Neuronal stem cell (in vitro differentiated cells): ENCODE measurements around the gene LILRA6.

Source experiments
- DNase-seq: peaks from one replicate; pipeline ENCODE4 v3.0.0-alpha.2; 2013; ENCODE audit warnings: low spot score
- H2AFZ ChIP-seq: one replicate; pipeline ENCODE4 v1.6.1; 2013; ENCODE audit warnings: mild to moderate bottlenecking, low read length, inconsistent platforms
- H2AK5ac ChIP-seq: 2 replicates; pipeline ENCODE4 v1.6.1; 2013; ENCODE audit warnings: low read depth, mild to moderate bottlenecking, inconsistent platforms, low read length, moderate library complexity, mixed read lengths
- H2BK120ac ChIP-seq: 2 replicates; pipeline ENCODE4 v1.6.1; 2013; ENCODE audit warnings: low read depth, mild to moderate bottlenecking, inconsistent platforms, low read length, moderate library complexity, mixed read lengths
- H2BK12ac ChIP-seq: one replicate; pipeline ENCODE4 v1.6.1; 2013; ENCODE audit warnings: low read length, inconsistent platforms
- H2BK15ac ChIP-seq: 2 replicates; pipeline ENCODE4 v1.6.1; 2013; ENCODE audit warnings: mild to moderate bottlenecking, low read length, inconsistent platforms, mixed read lengths
- H2BK5ac ChIP-seq: one replicate; pipeline ENCODE4 v1.6.1; 2013; ENCODE audit warnings: inconsistent platforms, mild to moderate bottlenecking, low read length, moderate library complexity
- H3K14ac ChIP-seq: one replicate; pipeline ENCODE4 v1.6.1; 2013; ENCODE audit warnings: low read length, inconsistent platforms
- H3K18ac ChIP-seq: 2 replicates; pipeline ENCODE4 v1.6.1; 2013; ENCODE audit warnings: low read length, inconsistent platforms
- H3K23ac ChIP-seq: 2 replicates; pipeline ENCODE4 v1.6.1; 2013; ENCODE audit warnings: low read depth, mild to moderate bottlenecking, mixed read lengths, low read length, inconsistent platforms; ENCODE audit not compliant: poor library complexity
- H3K27ac ChIP-seq: replicated peaks from 3 replicates; pipeline ENCODE4 v1.5.1; 2013; ENCODE audit warnings: low read length, inconsistent platforms
- H3K27me3 ChIP-seq, 3 experiments: 2 replicates each; pipeline ENCODE4 v1.6.1; 2013; ENCODE audit warnings: low read length in 3 of 3, mild to moderate bottlenecking in 2 of 3, inconsistent platforms in 1 of 3, low read depth in 1 of 3, mixed read lengths in 1 of 3, moderate library complexity in 1 of 3; ENCODE audit not compliant: control insufficient read depth in 3 of 3, insufficient read depth in 3 of 3
- H3K36me3 ChIP-seq, 2 donors: replicated peaks in 1 of 2; 2 replicates each; pipeline ENCODE4 v1.6.1; 2013; ENCODE audit warnings: low read length in 2 of 2; ENCODE audit not compliant: control insufficient read depth in 2 of 2, insufficient read depth in 2 of 2
- H3K4ac ChIP-seq: 2 replicates; pipeline ENCODE4 v1.6.1; 2013; ENCODE audit warnings: inconsistent platforms, mild to moderate bottlenecking, low read length, moderate library complexity
- H3K4me1 ChIP-seq, 2 donors: 1 replicate in 1 of 2; 2 replicates in 1 of 2; pipeline ENCODE4 v1.6.1; 2013; ENCODE audit warnings: low read length in 2 of 2, low read depth in 1 of 2; ENCODE audit not compliant: control insufficient read depth in 2 of 2, insufficient read depth in 1 of 2
- H3K4me2 ChIP-seq: one replicate; pipeline ENCODE4 v1.6.1; 2013; ENCODE audit warnings: mild to moderate bottlenecking, low read length, inconsistent platforms; ENCODE audit not compliant: insufficient read depth, poor library complexity, severe bottlenecking
- H3K4me3 ChIP-seq, 2 donors: 2 replicates each; pipeline ENCODE4 v1.5.1; 2013; ENCODE audit warnings: low read length in 2 of 2, mild to moderate bottlenecking in 2 of 2, inconsistent platforms in 1 of 2, moderate library complexity in 1 of 2
- H3K79me1 ChIP-seq: one replicate; pipeline ENCODE4 v1.6.1; 2013; ENCODE audit warnings: low read depth, mild to moderate bottlenecking, inconsistent platforms, low read length, moderate library complexity
- H3K9ac ChIP-seq: one replicate; pipeline ENCODE4 v1.6.1; 2013; ENCODE audit warnings: mild to moderate bottlenecking, low read depth, low read length, inconsistent platforms; ENCODE audit not compliant: poor library complexity
- H3K9me3 ChIP-seq, 2 donors: replicated peaks in 1 of 2; 2 replicates each; pipeline versions ENCODE3 to v1.6.1; 2013; ENCODE audit warnings: low read length in 2 of 2, mild to moderate bottlenecking in 2 of 2, inconsistent platforms in 1 of 2, low read depth in 1 of 2, mixed read lengths in 1 of 2, moderate library complexity in 1 of 2; ENCODE audit not compliant: control insufficient read depth in 2 of 2, insufficient read depth in 1 of 2
- H4K8ac ChIP-seq: one replicate; pipeline ENCODE4 v1.6.1; 2013; ENCODE audit warnings: low read depth, mild to moderate bottlenecking, inconsistent platforms, low read length, moderate library complexity
- H4K91ac ChIP-seq: one replicate; pipeline ENCODE4 v1.6.1; 2013; ENCODE audit warnings: low read length, low read depth, mild to moderate bottlenecking, inconsistent platforms; ENCODE audit not compliant: poor library complexity
- WGBS, 2 donors: extraction: QIAGEN DNeasy Blood & Tissue Kit; methylation state at CpG; one replicate each; pipeline ENCODE4 v1.1.7; 2013; ENCODE audit warnings: missing lambda C conversion rate in 2 of 2, mixed read lengths in 1 of 2; ENCODE audit not compliant: insufficient read length in 2 of 2, insufficient replicate concordance in 1 of 2; ENCODE audit errors: extremely low coverage in 2 of 2; 5-methylcytosine and 5-hydroxymethylcytosine counted together

The LILRA6 gene

GRCh38 chr19:54254195-54254906 is 11.8 kb upstream of the LILRA6 start:
- no peak for DNase-seq
- H3K27ac ChIP-seq: no peak overlapping the region
- no peak overlapping the region for H2AK5ac ChIP-seq
- H4K91ac ChIP-seq: no peak overlapping the region
- no peak overlapping the region for H2AFZ ChIP-seq
- H3K4ac ChIP-seq: no peak overlapping the region
- no CpG with 5 or more reads among the region's 17 CpGs for WGBS, 2 donors
- H3K14ac ChIP-seq: peak overlapping the region; percentile 71
- H4K8ac ChIP-seq: no peak overlapping the region
- H3K18ac ChIP-seq: peak overlapping the region; percentile 58
- H3K36me3 ChIP-seq: no peaks in the 10 kb centered on the region
- H3K23ac ChIP-seq: no peak overlapping the region
- H3K79me1 ChIP-seq: no peaks in the 10 kb centered on the region
- H2BK12ac ChIP-seq: no peak overlapping the region
- peaks cover 0 to 44% (median 2%) of the 10 kb centered on the region in 3 experiments for H3K27me3 ChIP-seq
- H2BK120ac ChIP-seq: no peak overlapping the region
- no peaks in the 10 kb centered on the region for H3K9me3 ChIP-seq
- no peak overlapping the region for H2BK5ac ChIP-seq
- no peak overlapping the region for H2BK15ac ChIP-seq
- H3K4me2 ChIP-seq: no peak overlapping the region
- no peak overlapping the region for H3K4me3 ChIP-seq
- no peak overlapping the region for H3K9ac ChIP-seq
- H3K4me1 ChIP-seq: no peaks in the 10 kb centered on the region

- no peak overlapping the region for H2BK12ac ChIP-seq
- H3K79me1 ChIP-seq: no peaks in the 10 kb centered on the region
- H3K18ac ChIP-seq: peak overlapping the region; percentile 48
- peak overlapping the region; percentile 83 for H2AK5ac ChIP-seq
- H3K27me3 ChIP-seq: peaks cover 0 to 44% (median 2%) of the 10 kb centered on the region in 3 experiments
- H3K4me2 ChIP-seq: no peak overlapping the region
- peak overlapping the region; percentile 81 for H2BK15ac ChIP-seq
- no peaks in the 10 kb centered on the region for H3K9me3 ChIP-seq
- H3K23ac ChIP-seq: no peak overlapping the region
- H4K8ac ChIP-seq: no peak overlapping the region
- no peak overlapping the region for H3K4ac ChIP-seq
- H2AFZ ChIP-seq: no peak overlapping the region
- WGBS, 2 donors: no CpG with 5 or more reads among the region's 23 CpGs
- H4K91ac ChIP-seq: no peak overlapping the region
- no peak overlapping the region for H3K9ac ChIP-seq
- H3K4me1 ChIP-seq: no peaks in the 10 kb centered on the region
- H3K4me3 ChIP-seq: no peak overlapping the region
- H2BK5ac ChIP-seq: peak overlapping the region; percentile 53
- no peak for DNase-seq
- no peaks in the 10 kb centered on the region for H3K36me3 ChIP-seq
- H2BK120ac ChIP-seq: peak overlapping the region; percentile 54
- no peak overlapping the region for H3K27ac ChIP-seq
- H3K14ac ChIP-seq: no peak overlapping the region
Measured at GRCh38 chr19:54253331-54254194, 11.0 kb upstream of the LILRA6 start.

GRCh38 chr19:54252845-54253244 is 10.3 kb upstream of the LILRA6 start:
- no peak overlapping the region for H4K91ac ChIP-seq
- no peak overlapping the region for H2AK5ac ChIP-seq
- H3K27ac ChIP-seq: no peak overlapping the region
- no peak for DNase-seq
- no CpG with 5 or more reads among the region's 11 CpGs for WGBS, 2 donors
- H2AFZ ChIP-seq: no peak overlapping the region
- H3K4me1 ChIP-seq: no peaks in the 10 kb centered on the region
- peak overlapping the region; percentile 71 for H2BK15ac ChIP-seq
- no peaks in the 10 kb centered on the region for H3K9me3 ChIP-seq
- H3K4me3 ChIP-seq: no peak overlapping the region
- H3K79me1 ChIP-seq: no peaks in the 10 kb centered on the region
- H3K27me3 ChIP-seq: peaks cover 0 to 43% (median 4%) of the 10 kb centered on the region in 3 experiments
- no peak overlapping the region for H4K8ac ChIP-seq
- H2BK120ac ChIP-seq: peak overlapping the region; percentile 54
- no peak overlapping the region for H3K23ac ChIP-seq
- H2BK12ac ChIP-seq: peak overlapping the region; percentile 41
- peak overlapping the region; percentile 53 for H2BK5ac ChIP-seq
- H3K18ac ChIP-seq: peak overlapping the region; percentile 64
- H3K9ac ChIP-seq: no peak overlapping the region
- H3K36me3 ChIP-seq: no peaks in the 10 kb centered on the region
- peak overlapping the region; percentile 89 for H3K14ac ChIP-seq
- no peak overlapping the region for H3K4me2 ChIP-seq
- H3K4ac ChIP-seq: no peak overlapping the region

- no CpG with 5 or more reads among the region's 9 CpGs for WGBS, 2 donors
- H2BK15ac ChIP-seq: no peak overlapping the region
Measured at GRCh38 chr19:54252243-54252642, 9.7 kb upstream of the LILRA6 start.

More at GRCh38 chr19:54252243-54252642, 9.7 kb upstream of the LILRA6 start:
- no peak overlapping the region for H3K4me2 ChIP-seq
- no peaks in the 10 kb centered on the region for H3K36me3 ChIP-seq
- H3K27me3 ChIP-seq: peaks cover 0 to 38% (median 4%) of the 10 kb centered on the region in 3 experiments
- no peaks in the 10 kb centered on the region for H3K79me1 ChIP-seq
- no peak for DNase-seq
- no peak overlapping the region for H3K4me3 ChIP-seq
- no peak overlapping the region for H2BK120ac ChIP-seq
- no peak overlapping the region for H4K8ac ChIP-seq
- H3K4me1 ChIP-seq: no peaks in the 10 kb centered on the region
- peak overlapping the region; percentile 48 for H3K18ac ChIP-seq
- H3K27ac ChIP-seq: no peak overlapping the region
- H3K4ac ChIP-seq: no peak overlapping the region
- H2AFZ ChIP-seq: no peak overlapping the region
- H2AK5ac ChIP-seq: peak overlapping the region; percentile 52
- no peaks in the 10 kb centered on the region for H3K9me3 ChIP-seq
- H4K91ac ChIP-seq: no peak overlapping the region
- H3K14ac ChIP-seq: no peak overlapping the region
- H3K23ac ChIP-seq: no peak overlapping the region
- no peak overlapping the region for H2BK5ac ChIP-seq
- H3K9ac ChIP-seq: no peak overlapping the region
- no peak overlapping the region for H2BK12ac ChIP-seq
